Measurements from ENCODE around the gene USP25.

The USP25 gene

DNA sequence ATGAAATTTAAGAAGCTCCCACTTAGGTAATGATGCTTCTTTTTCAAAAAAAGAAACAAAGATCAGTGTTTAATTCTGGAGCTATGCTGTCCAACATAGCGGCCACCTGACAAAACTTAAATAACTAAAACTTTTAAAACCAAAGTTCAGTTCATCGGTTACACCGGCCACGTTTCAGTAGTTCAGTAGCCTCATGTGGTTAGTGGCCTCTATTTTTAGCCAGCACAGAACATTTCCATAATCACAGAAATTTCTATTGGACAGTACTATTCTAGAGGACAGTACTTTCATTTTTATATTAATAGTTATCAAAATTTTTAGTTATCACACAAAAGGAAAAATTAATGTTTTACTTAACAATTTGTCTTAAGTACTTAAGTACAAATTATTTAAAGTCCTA, 141.0 kb downstream of the USP25 start:
- DNase-seq: no peak

DNA sequence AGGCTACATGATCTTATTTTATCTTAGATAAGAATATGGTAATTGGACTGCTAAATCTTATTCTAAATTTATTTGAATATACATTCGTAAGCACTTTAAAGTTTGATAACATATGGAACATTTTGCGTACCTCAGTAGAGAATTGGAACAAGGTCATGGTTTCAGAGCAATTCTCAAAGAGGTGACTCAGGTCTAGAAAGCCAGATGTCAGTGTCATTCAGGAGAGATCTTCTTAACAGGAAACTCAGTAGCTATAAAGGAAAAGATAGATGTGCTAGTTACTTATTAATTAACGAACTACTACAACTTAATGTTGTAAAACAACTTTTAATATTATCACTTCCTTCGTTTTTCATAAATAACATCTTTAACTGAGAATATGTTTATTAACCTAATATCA, 142.5 kb downstream of the USP25 start:
- no peak for DNase-seq

DNA sequence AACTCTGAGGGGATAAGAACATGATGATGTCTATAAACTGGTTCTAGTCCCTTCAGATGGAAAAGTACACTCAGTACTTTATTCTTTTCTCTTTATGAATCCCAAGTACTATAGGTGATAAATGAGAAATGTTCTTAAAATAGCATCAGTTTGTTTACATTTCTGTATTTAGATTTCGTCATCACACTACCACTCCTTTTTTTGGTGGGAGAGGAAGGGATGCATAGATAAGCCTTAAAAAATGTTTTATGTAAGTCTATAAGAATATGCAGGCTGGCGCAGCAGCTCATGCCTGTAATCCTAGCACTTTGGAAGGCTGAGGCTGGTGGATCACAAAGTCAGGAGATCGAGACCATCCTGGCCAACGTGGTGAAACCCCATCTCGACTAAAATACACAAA, 144.8 kb downstream of the USP25 start:
- DNase-seq: no peak

GRCh38 chr21:15875286-15875685, 145.5 kb downstream of the USP25 start:
- DNase-seq: no peak

DNA sequence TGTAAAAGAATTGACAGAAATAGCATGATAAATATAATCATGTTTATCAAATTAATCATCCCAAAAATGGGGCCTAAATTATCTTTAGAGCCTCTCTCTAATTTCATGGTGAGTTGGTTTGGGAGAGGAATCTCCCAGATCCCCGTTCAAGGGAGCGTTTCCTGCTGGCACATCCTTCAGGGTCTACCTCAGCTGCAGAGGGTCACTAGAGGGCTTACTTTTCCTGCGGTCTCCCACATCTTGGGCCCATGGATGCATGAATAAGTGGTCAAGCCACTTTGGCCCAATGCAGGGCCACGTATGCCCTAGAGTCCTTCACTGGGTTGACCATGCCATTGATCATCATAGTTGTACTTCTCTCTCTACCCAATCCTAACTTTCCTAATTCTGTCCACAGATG, 164.1 kb downstream of the USP25 start:
- no peak for DNase-seq

DNA sequence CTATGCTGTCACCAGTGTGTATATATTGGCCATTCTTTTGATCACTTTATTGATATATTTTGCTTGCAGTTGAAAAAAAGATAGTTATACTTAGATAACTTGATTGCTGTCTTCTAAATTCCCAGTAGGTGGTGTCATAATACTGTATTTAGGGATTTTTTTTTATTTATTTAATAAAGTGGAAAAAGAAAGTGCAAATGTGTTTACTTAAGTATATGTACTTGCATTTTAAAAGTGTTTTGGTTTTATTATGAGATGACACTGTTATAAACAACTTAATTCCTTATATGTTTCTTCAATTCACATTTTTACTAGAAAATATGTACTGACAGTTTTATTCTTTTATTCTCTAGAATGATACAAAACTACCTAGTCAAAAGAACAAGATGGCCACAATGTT, 164.8 kb downstream of the USP25 start:
- no peak for DNase-seq

- DNase-seq: no peak
Measured at GRCh38 chr21:15895142-15896106, 165.6 kb downstream of the USP25 start.

- DNase-seq: no peak
Measured at GRCh38 chr21:15896501-15896900, 166.7 kb downstream of the USP25 start.

DNA sequence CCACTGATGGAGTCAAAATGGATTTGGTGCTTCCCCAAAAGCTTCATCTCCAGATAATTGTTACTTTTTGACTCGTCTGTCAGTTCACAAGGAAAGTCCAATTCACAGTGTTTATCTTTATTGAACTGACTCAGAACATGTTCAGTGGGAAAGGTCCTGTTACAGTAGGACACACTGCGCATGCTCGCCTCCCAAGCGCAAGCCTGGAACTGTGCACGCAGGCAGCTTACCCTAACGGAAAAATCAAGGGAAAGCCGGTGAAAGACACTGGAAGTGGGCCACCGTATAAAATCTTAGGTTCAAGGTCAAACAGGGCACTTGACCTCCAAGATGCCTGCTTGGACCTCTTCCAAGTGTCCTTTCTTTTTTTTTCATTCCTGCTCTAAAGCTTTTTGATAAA, 174.6 kb downstream of the USP25 start:
- no peak for DNase-seq

- no peak for DNase-seq
Measured at GRCh38 chr21:15908187-15908586, 178.4 kb downstream of the USP25 start.

DNA sequence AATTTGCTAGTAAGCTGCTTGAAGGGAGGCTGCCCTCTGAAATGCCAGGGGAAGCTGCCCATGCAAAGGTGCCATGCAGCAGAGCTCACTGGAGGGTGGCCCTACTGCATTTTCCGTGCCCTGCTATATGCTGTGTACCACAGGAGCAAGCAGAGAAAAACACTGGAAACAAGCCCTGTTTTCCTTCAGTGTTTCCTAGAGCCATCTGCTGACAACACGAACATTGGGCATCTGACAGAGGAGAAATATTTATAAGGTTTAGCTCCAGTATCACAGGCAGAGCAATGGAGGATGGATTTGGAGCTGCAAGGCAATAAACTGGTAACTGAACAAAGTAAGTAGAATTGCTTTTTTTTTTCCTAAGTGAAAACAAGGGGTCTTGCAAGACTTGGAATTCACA, 198.4 kb downstream of the USP25 start:
- no peak for DNase-seq

DNA sequence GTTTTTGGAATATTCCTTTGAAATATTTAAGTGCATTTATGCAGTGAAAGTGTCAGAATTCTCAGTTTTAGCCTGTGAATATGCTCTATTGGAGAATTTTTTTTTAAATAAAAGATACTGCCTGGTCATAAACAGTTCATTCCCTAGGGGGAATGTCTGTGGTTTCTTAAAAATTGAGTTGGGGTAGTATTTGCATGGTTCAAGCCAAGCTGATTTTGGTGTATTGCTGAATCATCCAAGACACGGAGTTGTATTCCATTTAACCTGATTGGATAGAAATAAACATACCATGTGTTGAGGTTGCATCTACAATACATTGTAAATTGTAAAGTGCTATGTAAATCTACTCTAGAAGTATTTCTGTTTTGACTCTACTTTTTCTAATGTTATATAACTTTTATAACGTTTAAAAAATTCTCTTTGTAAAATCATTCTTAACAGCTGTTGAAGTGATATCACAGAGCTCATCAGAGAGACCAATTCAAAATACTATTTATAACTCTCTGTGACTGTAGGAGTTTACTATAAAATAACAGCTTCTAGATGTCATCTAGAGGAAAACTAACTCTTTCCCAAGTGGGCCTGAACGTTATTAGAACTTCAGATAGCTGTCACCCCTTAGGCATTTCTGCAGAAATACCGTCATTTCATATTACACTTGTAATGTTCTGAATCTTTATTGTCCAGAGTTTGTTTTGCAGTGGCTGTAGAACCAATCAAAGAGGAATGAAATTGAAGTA, 199.1 kb downstream of the USP25 start:
- DNase-seq: no peak

GRCh38 chr21:15929536-15929935, 199.8 kb downstream of the USP25 start:
- no peak for DNase-seq

Data from stimulated activated naive CD4-positive, alpha-beta T cell treated with Interleukin-2 at 50 U/mL for 16 hours (primary cell).